ENCODE data around the gene NUP93.

The NUP93 gene

DNA sequence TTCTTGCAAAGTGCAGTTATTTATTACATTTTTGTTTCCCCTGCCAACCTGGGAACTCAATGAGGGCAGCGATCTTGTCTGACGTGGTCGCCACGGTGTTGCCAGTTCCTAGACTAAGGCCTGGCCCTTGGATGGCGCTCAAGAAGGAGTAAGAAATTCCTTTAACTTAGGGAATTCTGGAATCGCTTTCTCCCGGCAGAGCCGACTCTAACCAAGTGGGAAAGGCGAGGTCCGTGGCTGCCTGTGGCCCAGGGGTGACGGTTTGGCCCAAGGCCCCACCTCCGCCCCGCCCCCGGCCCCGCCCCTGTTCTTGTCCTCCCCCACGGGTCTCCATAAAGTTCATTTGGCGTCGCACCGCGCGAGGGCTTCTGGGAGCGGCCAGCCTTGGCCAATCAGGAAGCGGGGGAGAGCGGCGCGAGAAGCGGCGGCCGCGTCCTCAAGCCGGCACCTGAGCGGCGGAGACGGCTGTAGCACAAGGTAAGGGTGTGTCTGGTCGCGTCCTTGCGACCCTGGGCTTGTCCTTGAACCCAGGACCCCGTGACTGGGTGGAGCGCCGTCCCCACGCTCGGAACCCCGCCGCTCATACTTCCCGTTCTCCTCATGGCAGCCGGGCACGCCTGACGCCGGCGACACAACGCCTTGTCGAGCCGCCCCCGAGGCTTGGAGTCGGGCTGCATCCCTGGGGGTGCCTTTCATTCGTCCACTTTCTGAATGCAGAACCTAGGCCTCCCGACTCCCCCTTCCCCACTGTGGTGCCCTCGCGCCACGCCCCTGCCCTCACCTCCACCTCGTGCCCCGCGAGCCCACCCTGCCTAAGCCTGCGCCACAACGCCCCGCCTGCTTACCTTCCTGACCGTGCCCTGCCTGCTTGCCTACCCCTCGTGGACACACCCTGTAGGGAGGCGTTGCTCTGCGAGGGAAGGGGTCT, at the start of gene NUP93:
TSS of gene NUP93 (plus strand) at position 395 of the 928 bp plus-strand sequence. CDS start 18,119 bp downstream, outside the sequence.
- peak; percentile 81 to 89 (median 86) for DNase-seq (ENCODE audit: low read depth in 3 of 3)

DNA sequence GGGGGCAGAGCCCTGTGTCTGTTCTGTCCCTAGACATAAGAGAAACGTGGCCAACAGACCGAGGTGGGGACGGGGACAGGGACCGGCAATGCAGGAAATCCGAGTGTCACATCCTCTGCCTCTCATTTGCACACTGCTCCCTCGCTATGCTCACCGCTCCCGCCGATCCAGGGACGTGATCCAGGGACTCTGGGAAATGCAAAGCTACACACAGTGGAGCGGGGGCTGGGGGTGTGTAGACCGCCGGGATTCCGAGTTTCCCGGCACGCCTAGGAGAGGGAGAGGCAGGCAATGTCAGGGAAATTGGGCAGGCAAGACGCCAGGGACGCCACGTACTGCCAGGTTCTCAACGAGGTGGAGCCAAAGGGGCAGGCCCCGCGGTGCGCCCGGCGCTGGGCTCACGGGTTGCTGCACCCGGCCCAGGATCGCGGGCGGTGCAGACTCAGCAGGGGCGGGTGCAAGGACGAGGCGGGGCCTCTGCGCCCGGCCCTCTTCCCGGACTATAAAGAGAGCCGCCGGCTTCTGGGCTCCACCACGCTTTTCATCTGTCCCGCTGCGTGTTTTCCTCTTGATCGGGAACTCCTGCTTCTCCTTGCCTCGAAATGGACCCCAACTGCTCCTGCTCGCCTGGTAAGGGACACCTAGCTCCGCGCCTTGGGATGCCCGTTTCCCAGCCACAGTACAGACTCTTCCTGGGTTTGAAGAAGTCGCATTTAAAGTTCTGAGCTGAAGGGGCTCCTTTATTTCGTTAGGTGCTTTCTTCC, 47.8 kb upstream of the NUP93 start, which contains the start of gene MT1X:
TSS of gene MT1X (plus strand) at position 532 of the 764 bp plus-strand sequence. CDS start at position 603, 71 bp downstream.
- peak; percentile 80 to 89 (median 88) for DNase-seq (ENCODE audit: low read depth in 3 of 3)

DNA sequence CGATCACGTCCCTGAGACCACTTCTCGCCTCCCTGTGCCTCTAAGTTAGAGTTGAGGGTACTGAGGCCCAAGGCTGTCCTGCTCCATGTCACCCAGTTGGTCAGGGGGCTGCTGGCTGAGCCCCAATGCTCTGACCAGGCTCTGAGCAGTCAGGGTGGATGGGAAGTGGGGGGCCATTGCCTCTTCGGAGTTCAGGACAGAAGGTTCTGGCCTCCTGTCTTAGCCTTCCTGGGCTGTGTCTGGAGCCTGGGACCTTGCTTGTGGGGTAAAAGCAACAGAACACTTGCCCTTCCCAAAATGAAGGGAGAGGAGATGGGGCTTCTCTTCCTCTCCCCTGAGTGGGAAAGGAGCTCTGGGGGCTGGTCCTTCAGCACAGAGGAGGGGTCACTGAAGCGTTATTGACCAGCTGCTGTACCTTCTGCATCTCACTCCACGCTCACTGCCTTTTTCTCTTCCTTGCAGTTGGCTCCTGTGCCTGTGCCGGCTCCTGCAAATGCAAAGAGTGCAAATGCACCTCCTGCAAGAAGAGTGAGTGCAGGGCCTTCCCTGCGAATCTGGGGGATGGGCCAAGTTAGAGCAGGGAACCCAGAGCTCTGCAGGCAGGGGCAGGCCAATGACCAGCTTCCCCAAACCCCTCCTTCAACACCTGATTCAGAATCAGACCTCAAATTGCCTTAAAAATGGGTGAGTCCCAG, 47.1 kb upstream of the NUP93 start:
- DNase-seq (ENCODE audit: low read depth in 3 of 3): no peak

DNA sequence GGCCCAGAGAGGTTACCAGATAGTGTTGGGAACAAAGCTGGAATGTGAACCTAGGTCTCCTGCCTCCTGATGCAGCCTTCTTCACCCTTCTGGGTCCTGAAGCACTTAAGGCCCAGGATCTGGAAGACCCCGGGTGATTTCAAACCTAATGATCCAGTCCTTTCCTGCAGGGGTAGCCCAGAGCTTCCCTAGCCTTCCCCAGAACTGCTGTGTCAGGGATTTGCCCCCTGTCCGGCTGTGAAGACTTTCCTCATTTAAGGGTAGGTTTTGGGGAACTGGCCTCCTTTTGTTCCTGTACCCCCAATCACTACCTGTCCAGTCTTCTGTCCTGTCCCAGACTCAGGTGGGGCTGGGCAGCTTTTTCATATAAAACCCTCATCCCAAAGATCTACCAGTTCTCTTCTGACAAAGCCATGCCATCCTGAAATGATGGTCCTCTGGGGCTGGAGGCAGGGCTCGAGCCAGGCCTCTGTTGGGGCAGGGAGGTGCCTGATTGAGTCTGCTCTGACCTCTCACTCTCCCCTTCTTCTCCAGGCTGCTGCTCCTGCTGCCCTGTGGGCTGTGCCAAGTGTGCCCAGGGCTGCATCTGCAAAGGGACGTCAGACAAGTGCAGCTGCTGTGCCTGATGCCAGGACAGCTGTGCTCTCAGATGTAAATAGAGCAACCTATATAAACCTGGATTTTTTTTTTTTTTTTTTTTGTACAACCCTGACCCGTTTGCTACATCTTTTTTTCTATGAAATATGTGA, 46.3 kb upstream of the NUP93 start:
- no peak for DNase-seq (ENCODE audit: low read depth in 3 of 3)

DNA sequence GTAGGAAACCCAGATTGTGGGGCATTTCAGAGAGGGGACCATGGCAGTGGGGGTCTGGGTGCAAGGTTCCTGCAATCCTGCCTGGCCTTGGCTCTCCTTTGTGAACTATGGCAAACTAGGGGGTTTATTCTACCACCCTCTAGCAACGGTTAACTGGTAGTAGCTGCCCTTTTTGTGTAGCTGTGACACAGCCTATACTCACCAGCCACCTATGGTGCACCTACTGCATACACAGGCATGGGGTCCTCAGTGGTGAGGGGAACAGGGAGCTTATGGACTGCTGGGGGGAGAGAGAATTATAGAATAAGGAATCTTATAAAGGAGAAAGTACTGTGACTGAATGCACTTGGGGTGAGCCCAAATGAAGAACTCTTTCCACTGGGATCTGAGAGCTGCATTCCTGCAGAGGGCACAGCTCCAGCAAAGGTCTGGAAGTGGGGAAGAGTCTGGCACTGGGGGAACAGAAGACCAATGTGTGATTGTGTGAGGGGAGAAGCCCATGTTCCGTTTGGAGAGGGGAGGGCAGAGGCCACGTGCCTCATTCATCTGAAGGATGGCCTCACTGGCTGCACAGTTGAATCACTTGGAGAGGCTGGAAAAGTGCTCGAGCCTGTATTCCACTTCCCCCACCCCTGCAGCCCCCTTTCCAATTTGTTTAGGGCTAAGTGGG, 45.5 kb upstream of the NUP93 start:
- no peak for DNase-seq (ENCODE audit: low read depth in 3 of 3)

DNA sequence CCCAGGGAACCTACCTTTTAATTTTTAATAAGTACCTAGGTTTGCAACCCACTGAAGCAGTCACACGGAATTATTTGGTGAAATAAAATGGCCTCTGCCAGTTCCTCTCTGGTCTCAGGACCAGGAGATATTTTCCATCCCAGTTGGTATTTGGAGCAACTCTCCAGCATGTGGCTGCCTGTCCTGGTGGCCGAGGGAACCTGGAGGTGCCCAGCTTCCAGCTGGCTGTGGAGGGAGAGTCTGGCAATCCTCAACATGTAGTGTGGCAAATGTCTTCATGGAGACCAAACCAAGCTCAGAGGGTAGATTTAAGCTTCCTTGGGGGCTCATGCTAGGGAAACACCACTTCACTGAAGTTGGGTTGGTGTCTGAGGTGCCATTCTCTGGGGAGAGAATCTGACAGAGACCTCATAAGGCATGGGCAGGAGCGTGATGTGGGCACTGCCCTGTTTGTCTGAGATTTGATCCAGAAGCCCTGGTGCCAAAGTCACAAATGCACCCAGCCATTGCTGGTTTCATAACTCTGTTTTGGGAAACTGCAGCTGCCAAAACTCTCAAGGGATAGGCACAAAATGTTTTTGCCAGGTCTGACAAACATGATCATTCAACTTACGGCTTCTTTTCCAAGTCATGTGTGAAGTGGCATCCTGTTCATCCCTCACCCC, 44.9 kb upstream of the NUP93 start:
- DNase-seq (ENCODE audit: low read depth in 3 of 3): no peak

DNA sequence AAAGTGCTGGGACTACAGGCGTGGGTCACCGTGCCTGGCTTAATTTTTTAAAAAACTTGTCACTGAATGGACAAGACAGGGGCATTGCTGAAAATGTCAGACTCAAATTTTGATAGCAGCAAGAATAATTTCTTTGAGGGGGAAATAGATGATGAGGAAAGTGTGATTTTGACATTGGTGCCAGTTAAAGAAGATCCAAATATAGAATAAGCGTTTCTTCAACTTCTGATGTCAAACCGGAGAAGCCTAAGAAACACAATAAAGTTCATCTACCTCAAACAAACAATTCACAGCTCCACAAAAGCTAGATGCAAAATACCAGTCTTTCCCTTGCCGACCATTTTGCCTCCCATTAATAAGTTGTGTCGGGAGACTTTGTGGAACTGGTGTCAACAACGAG, 43.2 kb upstream of the NUP93 start:
- no peak for DNase-seq (ENCODE audit: low read depth in 3 of 3)

DNA sequence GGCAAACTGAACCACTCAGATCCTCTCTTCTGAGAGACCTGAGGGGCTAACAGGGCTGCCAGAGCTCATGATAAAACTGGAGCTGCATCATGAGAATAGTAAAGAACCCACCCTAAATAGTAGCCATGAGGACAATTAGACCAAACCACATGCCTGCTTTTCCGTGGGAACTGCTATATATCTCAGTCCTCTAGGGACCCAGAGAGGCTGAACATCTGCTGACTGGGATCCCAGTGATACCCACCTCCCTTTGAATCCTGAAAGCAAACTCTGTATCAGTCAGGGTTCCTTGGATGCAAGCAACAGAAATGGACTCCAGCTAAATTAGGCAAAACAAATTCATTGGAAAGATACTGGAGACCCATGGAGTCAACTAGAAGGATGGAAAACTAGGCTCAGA, 41.2 kb upstream of the NUP93 start:
- DNase-seq (ENCODE audit: low read depth in 3 of 3): no peak

DNA sequence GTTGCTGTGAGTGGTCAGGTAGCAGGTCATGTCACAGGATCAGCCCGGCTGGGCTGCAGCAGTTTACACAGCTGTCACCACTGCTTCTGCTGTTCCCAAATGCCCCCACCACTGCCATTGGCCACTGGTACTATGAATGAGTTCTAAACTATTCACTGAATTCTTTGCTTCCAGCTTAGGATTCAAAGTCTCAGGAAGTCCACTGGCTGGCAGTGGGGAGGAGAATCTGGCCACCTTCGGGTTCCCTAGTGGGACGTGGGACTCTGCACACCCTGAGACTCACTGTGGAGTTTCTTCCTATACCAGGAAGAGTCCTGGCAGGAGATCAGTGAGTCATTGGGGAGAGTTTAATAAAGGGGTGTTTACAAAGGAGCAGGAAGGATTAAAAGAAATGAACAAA, 40.8 kb upstream of the NUP93 start:
- no peak for DNase-seq (ENCODE audit: low read depth in 3 of 3)

DNA sequence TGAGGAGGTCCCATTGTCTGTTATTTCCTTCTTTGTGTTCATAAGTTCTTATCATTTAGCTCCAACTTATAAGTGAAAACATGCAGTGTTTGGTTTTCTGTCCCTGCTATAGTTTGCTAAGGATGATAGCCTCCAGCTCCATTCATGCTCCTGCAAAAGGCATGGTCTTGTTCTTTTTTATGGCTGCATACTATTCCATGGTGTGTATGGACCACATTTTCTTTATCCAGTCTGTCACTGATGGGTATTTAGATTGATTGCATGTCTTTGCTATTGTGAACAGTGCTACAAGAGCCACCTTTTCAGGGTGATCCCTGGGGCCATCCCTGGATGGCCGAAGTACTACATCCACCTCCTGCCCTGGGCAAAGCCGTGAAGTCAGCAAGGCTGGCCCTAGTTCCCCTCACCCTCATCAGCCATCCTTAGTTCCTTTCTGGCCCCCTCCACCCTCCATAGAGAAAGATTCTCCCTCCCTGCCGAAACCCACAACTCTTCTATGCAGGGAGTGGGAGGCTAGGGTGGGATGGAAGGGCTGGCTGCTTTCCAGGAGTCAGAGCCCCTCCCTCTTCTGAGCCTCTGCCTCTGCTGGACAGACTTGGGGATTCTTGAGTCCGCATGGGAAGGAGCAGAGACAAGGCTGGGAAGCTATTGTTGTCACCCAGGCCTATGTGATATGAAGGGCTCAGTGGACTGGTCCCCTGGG, 39.4 kb upstream of the NUP93 start:
- DNase-seq (ENCODE audit: low read depth in 3 of 3): no peak

DNA sequence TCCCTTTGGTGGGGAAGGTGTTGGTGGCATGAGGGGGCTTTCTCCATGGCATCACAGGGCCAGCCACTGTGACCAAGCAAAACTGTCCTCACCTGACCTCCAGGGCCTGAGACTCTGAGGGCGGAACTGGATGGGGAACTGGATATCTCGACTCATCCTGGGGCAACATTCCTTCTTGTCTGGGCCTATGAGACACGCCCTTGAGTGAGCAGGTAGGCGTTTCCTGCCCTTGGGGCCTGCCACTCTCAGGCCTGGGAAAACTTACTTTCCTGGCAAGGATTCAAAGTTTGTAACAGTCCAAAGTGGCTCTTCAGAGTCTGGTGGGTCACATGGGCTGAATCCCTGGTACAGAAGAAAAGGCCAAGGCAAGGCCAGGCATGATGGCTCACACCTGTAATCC, 38.0 kb upstream of the NUP93 start:
- no peak for DNase-seq (ENCODE audit: low read depth in 3 of 3)

DNA sequence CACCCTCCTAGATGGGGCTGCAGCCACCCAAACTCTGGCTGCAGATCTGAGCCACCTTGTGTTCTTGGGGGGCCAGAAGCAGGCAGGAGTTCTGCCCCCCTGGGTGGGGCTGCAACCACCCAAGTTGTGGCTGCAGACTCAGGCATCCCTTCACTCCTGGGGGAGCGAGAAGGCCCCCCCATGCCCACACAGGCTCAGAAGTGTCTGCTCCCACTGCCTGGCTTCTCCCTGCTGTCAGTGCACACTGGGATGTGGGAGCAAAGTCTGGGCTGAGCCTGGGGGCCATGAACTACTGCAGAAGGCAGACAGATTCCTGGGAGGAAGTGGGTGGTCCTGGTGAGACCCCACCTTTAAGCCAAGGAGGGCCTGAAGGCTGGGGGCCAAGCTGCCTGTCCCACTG, 34.7 kb upstream of the NUP93 start:
- DNase-seq (ENCODE audit: low read depth in 3 of 3): no peak

DNA sequence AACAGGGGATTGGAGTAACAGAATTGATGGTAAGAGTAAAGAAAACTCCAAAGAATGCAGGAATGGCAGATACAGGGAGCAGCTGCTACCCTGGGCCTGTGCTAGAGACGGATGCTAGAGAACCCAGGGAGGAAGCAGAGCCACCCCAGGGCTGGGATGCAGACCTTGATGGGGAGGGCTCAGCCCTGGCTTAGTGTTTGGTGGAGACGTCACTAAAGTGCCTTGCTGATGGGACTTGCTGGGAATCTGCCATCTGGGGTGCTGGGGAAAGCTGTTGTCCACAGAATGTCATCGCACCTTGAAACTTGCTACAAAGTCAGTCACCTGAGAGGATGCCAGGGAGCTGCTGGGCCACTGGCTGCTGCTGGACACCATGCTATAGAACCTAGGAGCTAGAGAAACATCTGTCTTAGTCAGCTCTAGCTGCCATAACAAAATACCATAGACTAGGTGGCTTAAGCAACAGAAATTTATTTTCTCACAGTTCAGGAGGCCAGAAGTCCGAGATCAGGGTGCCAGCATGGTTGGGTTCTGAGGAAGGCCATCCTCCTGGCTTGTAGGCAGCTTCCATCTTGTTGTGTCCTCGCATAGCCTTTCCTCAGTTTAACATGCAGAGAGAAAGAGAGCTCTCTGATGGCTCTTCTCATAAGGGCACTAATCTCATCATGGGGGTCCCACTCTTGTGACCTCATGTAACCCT, 32.3 kb upstream of the NUP93 start:
- DNase-seq (ENCODE audit: low read depth in 3 of 3): no peak

DNA sequence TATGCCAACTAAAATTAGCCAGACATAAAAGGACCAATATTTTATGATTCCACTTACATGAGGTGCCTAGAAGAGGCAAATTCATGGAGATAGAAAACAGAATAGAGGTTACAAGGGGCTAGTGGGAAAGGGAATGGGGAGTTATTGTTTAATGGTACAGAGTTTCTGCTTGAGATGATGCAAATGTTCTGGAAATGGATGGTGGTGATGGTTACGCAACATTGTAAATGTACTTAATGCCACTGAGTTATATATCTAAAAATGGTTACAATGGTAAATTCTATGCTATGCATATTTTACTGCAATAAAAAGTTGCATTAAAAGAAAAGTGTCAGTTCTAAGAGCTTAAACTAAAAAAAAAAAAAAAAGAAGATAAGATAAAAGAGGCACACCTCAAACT, 29.7 kb upstream of the NUP93 start:
- DNase-seq (ENCODE audit: low read depth in 3 of 3): no peak

DNA sequence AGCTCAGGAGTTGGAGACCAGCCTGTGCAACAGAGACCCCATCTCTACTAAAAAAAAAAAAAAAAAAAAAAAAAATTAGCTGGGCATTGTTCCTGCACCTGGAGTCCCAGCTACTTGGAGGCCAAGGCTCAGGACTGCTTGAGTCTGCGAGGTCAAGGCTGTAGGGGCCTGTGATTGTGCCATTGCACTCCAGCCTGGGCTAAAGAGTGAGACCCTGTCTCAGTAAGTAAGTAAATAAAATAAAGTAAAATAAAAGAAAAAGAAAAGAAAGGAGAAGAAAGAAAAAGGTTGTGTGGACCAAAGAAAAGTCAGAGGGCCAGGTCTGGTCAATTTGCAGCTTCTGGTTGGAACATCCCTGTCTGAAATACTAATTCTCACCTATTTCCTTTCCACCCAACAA, 29.3 kb upstream of the NUP93 start:
- no peak for DNase-seq (ENCODE audit: low read depth in 3 of 3)

DNA sequence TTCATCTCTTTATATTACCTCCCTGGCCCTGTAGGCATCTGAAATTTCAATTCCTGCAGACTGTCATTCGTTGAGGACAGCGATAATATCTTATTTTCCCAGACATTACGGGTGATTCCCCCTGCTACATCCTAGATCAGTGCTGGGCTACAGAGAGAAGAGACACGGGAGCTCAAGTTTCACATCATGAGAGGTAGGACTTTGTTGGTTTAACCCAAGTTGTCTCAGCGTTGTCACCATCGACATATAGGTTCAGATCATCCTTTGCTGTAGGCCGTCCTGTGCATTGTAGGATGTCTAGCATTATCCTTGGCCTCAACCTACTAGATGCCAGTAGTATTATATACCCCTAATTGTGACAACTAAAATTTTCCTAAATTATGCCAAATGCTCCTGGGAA, 28.4 kb upstream of the NUP93 start:
- DNase-seq (ENCODE audit: low read depth in 3 of 3): no peak

DNA sequence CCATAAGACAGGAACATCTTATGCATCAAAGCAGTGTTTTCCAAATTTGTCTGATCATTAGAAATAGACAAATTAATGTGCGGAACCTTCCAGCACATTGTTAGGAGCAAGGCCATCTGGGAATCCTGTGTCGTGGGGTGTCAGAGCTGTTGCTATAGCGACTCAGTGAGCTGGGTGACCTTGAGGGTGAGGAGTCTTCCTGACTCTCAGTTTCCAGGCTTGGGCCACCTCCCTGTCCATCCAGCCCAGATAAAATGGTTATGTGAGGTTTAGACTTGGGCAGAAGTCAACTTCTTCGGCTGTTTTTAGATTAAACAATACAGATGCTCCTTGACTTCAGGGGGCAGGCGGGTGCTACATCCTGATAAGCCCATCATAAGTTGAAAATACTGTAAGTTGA, 27.1 kb upstream of the NUP93 start:
- no peak for DNase-seq (ENCODE audit: low read depth in 3 of 3)

DNA sequence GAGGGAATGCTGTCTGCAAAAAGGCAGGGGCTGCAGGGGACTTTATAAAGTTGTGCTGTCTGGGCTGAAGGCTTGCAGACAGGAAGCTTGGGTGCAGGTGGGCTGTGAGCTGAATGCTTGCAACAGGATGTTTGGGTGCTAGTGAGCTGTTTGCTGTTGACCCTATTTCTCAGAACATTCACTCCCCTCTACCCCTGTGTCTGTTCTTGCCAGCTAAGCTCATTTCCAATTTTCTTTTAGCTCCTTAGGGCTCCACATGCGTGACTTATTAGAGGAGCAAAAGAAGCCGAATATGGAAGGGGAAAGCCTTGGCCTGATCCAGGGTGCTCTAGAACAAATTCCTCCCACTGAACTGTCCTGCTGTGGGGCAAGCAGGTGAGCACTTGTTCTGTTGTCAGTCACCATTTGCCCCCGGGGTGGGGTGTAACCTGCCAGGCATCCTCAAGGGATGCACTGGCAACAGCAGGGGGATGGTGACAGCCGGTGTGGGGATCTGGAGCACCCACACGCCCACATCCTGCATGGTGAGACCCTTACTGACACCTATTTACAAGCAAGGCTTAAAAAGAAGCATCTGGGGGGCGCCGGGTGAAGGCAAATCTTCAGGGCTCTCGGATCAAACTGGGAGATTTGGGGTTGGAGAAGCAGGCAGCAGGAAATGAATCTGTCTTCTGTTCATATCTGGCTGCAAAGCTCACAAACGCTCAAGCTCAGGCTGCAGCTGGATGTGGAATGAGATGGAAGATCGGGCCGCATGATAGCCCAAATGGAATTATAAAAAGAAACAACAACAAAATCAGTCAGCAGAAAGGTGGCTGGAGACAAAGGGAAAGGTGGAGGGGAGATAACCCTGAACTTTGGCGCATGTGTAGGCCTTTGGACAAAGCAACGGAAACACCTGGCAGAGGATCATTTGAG, 21.1 kb upstream of the NUP93 start:
- no peak for DNase-seq (ENCODE audit: low read depth in 3 of 3)
